GM21367 (cell line): Measurements from ENCODE around the gene PPRC1.

Experiments used
- ATAC-seq: cut with Tn5 transposase; IDR thresholded peaks from one replicate; pipeline ENCODE4 v1.9.1; 2021; ENCODE audit not compliant: unreplicated experiment

PPRC1 gene

DNA sequence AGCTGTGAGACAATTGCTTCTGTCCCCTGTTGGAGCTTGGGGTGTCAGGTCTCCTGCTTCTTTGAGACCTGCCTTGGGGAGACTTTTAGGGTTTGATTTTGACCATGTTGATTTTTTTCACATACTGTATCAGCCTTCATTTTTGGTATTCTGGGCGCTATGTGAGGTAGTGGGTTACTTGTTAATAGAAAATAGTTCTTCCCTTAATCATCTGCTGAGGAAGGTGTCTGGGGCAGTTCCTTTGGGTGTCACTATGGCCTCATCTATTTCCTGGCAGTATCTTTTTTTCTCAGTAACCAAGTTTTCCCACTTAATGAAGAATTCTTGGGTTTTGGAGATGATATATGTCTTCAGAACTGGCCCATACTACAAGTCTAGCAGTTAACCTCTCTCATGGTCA, 14.7 kb downstream of the PPRC1 start:
- ATAC-seq: no peak

DNA sequence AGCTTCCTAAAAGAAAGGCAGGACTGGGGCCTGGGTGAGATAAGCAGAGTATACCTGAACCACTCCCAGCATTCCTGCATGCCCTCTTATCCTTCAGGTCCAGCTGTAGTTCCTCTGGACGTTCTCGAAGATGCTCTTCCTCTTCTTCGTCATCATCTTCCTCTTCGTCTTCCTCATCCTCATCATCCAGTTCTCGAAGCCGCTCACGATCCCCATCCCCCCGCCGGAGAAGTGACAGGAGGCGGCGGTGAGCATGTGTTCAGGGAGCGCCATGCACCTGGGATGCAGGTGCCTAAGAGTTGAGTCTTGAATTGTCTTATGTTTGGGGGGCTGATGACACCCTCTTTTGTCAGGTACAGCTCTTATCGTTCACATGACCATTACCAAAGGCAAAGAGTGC, 15.4 kb downstream of the PPRC1 start:
- no peak for ATAC-seq

DNA sequence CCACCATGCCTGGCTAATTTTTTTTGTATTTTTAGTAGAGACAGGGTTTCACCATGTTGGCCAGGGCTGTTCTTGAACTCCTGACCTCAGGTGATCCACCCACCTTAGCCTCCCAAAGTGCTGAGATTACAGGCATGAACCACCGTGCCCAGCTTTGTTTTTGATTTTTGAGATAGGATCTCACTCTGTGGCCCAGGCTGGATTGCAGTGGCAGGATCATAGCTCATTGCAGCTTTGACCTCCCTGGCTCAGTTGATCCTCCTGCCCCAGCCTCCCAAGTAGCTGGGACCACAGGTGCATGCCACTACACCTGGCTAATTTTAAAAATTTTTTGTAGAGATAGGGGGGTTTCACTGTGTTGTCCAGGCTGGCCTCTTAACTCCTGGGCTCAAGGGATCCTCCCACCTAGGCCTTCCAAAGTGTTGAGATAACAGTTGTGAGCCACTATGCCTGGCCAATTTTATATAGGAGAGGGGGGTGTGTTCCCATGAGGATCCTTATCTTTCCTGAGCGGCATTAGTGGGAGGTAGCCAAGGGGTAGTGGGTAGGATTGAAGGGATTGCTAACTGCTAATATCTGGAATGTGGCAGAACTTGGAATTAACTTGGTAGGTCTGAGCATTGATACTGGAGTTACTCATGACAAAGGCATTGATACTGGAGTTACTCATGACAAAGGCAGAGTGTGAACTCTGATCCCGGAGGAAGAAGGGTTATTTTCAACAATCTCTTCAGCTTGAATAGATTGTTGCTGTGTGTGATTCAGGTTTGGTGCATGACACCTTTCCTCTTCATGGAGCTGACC, 18.3 kb downstream of the PPRC1 start:
- no peak for ATAC-seq

DNA sequence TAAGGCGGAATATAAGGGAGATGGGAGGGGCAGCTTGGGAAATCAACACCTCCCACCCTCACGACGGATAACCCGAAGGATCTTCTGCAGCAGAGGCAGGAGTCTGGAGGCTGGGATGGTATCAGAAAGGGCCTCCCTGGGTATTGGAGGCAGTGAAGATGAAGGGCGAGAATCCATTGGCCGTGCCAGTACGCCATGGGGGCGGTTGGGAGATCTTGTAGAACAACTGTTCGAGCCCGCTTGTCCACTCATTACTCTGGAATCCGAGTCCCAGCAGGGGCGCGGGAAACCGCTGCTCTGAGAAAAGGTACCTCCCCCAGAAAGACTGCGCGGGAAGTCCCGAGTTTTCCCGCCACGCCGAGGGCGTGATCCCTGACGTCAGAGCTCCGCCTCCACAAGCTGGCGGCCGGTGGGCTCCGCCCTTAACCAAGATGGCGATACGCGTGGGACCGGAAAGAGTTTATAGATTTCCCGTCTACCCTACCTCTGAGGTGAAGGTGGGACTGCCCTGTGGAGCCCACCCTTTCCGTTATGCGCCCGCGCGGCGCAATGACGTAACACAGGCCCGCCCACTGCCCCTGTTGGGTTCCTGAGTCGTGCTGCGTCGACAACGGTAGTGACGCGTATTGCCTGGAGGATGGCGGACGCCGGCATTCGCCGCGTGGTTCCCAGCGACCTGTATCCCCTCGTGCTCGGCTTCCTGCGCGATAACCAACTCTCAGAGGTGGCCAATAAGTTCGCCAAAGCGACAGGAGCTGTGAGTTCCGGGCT, 19.1 kb downstream of the PPRC1 start, which contains the start of gene NOLC1:
Gene NOLC1 (plus strand): TSS at position 616 of the 771 bp plus-strand sequence. CDS start 22 bp downstream, at position 638.
- peak; percentile 83 for ATAC-seq

DNA sequence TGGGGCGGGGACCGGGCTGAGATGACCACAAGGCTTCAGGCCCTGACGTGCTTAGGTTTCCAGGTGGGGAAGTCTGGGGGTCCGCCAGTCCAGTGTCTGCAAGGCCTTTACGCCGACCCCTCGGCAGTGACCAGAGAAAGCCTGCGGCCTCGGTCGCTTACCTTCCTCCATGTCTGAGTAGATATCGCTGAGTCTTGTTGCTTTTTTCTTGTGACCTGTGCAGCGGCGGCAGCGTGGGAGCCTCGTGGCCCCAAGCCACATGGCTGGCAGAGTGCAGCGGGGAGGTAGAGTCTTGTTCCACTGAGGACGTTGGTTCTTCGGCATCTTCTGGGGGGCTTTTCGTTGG, 19.7 kb downstream of the PPRC1 start:
- peak; percentile 2 for ATAC-seq

DNA sequence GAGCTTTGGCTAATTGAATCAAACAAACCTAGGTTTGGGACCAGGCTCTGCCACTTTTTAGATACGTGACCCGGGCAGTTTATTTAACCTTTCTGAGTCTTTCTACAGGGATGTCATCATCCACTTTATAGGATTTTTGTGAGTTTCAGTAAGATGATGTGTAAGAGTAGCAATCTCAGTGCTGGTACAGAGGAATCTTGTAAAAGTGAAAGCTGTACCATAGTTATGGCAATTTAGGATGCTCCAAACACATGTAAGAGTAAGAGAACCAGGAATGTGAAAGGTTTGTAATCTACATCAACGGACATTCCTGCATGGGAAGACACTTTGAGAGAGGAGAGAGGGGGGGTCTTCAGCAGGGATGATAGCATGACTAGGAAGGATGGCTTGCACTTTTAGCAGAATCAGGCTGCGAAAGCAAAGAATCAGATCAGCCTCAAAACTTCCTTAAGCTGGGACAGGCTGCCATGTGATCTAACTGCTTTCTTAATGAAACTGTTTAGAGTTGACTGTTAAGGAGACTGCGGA, 20.3 kb downstream of the PPRC1 start:
- no peak for ATAC-seq

DNA sequence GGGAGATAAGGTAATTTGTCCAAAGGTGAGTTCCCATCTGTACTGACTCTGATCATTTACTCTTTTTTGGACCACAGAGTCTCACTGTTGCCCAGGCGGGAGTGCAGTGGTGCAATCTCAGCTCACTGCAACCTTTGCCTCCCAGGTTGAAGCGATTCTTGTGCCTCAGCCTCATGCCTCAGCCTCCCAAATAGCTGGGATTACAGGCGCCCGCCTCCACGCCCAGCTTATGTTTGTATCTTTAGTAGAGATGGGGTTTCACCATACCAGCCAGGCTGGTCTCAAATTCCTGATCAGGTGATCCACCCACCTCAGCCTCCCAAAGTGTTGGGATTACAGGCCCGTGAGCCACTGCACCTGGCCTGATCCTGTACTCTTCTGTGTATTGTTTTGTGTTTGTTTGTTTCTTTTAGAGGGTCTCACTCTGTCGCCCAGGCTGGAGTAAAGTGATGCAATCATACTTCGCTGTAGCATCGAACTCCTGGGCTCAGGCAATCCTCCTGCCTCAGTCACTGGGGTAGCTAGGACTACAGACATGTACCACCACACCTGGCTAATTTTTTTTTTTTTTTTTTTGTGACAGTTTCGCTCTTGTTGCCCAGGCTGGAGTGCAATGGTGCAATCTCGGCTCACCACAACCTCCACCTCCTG, 21.8 kb downstream of the PPRC1 start:
- ATAC-seq: no peak

GRCh38 chr10:102157224-102157623, 24.4 kb downstream of the PPRC1 start:
- no peak for ATAC-seq

DNA sequence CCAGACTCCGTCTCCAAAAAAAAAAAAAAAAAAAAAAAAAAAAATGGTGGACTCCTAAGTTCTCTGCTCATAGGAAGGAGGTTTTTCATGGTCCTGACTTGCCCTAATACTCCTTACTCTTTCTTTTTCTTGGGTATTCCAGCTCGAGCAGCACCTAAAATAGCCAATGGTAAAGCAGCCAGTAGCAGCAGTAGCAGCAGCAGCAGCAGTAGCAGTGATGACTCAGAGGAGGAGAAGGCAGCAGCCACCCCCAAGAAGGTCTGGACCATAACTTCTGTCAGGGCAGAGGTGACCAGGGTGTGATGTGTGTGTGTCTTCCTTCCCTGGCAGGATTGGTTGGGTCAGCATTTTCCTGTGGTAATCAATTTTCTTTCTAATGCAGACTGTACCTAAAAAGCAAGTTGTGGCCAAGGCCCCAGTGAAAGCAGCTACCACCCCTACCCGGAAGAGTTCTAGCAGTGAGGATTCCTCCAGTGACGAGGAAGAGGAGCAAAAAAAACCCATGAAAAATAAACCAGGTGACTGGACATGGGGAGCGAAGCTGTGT, 26.3 kb downstream of the PPRC1 start:
- no peak for ATAC-seq

GRCh38 chr10:102159831-102160230, 27.0 kb downstream of the PPRC1 start:
- no peak for ATAC-seq

- no peak for ATAC-seq
These were observed 30.6 kb downstream of the PPRC1 start for GRCh38 chr10:102163342-102163989.

- ATAC-seq: no peak
These were observed 35.0 kb downstream of the PPRC1 start for GRCh38 chr10:102167861-102168260.

DNA sequence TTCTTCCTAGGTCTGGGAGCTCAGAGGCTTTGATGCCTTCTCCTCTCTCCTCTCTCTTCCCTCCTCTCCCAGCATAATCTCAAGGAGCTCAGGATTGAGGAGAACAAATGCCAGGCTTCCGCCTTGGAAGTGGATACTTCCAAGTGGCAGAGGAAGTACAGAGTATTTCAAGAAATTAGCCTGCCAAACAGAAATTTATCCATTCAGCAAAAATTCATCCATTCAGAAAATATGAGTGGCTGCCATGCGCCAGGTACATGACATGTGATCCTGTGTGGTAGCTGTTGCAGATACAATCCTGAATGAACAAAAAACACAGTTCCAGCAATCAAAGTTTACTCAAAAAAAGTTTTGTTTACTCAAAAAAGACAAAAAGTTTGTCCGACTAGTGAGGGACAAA, 37.8 kb downstream of the PPRC1 start:
- no peak for ATAC-seq

- no peak for ATAC-seq
These were observed 39.4 kb downstream of the PPRC1 start for GRCh38 chr10:102172288-102172687.

- ATAC-seq: no peak
These were observed 42.6 kb downstream of the PPRC1 start for GRCh38 chr10:102175415-102175814.

DNA sequence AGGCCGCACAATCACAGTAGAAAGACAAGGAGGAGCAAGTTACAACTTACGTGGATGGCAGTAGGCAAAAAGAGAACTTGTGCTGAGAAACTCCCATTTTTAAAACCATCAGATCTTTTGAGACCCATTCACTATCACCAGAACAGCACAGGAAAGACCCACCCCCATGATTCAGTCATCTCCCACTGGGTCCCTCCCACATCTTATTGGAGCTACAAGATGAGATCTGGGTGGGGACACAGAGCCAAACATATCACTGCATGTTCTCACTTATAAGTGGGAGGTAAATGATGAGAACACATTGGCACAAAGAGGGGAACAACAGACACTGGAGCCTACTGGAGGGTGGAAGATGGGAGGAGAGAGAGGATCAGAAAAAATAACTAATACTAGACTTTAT, 51.8 kb downstream of the PPRC1 start:
- ATAC-seq: no peak

DNA sequence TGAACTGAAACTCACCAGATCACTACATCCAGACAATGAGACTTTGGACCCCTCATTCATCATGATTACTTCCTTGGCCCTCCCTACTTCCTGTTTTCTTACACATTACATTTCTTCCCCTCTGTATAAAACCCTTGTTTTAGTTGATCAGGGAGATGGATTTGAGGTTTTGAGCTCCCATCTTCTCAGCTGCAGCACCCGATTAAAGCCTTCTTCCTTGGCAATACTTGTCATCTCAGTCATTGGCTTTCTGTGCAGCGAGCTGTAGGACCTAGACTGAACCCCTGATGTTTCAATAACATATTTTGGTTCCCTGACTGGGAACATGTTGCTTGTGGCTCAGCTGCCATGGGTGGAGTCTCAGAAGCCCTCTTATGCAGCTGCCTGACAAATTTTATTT, 52.4 kb downstream of the PPRC1 start:
- no peak for ATAC-seq

- no peak for ATAC-seq
These were observed 53.1 kb downstream of the PPRC1 start for GRCh38 chr10:102185811-102186527.

- ATAC-seq: no peak
These were observed 55.6 kb downstream of the PPRC1 start for GRCh38 chr10:102188298-102188940.
